NK-92 treated with Interleukin-12 subunit alpha and Interleukin-12 subunit beta, amount 100 ng/mL, for 24 hours (cell line): Measurements from ENCODE around the gene FKBP4.
"Not testable (repeated sequence)": the region's sequence is repeated elsewhere in the genome, so short reads cannot be mapped to it uniquely, and the experiment has no call there.

ENCODE experiments used
- DNase-seq: peaks from one replicate; lab custom pipeline; 2025; lab: John Stamatoyannopoulos, UW

Gene FKBP4

GRCh38 chr12:2794736-2795289, at the start of gene FKBP4:
FKBP4 (plus strand) TSS chr12:2794970; CDS start chr12:2795140, 170 bp downstream.
- DNase-seq: peak; percentile 65

GRCh38 chr12:2745655-2746054, 49.1 kb upstream of the FKBP4 start:
- no peak for DNase-seq

- DNase-seq: no peak
Observed at GRCh38 chr12:2749580-2749979, 45.2 kb upstream of the FKBP4 start.

- DNase-seq: no peak
Observed at GRCh38 chr12:2750185-2750584, 44.6 kb upstream of the FKBP4 start.

DNA sequence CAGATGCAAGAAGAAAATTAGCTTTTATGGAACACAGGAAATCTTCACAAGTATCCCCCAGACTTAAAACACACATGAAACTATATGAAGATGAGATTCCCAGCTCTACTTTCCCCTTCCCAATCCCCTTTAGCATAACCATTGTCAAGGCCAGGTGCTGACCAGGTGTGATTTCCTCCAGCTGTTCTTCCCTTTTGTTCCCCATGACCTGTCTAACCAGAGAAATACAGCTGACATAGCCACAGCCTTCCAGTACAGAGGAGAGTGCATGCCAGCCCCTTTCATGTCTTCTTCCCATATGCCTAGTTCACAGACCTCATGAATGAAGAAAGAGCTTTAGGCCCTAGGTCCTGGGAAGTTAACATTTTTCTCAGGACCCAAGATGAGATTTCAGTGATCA, 43.5 kb upstream of the FKBP4 start:
- no peak for DNase-seq

DNA sequence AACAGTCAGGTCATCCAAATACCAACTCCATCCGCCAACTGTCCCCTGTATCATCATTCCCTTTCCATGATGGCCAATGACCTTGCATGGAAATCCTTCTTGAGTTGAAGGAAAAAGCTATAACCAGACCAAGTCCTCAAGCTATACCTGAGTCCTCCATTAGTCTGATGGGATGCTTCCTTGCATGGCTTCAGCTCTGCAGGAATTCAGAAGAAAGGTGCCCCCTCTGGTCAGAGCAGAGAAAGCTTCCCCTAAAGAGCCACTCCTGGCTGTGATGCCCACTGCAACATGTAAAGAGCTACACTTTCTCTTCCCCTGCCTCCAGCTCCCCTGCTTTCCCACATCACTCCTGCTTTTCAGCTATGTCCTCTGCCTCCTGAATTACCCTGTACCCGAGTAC, 43.1 kb upstream of the FKBP4 start:
- DNase-seq: no peak

- no peak for DNase-seq
Observed at GRCh38 chr12:2752676-2753371, 41.9 kb upstream of the FKBP4 start.

DNA sequence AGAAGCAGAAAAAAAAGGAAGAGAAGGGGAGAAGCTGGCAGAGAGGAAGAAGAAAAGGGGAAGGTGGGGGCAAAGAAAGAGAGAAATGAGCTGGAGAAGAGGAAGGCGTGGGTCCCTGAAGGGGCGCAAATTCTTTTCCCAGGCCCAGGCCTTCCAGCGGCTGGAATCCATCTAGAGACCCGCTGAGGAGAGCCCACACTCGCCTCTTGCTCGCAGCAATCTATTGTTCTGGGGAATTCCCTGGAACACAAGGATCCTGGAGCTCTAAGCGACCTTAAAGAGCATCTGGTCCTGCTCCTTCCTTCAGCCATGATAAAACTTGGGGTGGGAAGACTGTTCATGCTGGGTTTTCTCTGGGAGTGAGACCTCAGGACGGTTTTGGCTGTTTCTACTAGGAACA, 41.2 kb upstream of the FKBP4 start:
- DNase-seq: no peak

DNA sequence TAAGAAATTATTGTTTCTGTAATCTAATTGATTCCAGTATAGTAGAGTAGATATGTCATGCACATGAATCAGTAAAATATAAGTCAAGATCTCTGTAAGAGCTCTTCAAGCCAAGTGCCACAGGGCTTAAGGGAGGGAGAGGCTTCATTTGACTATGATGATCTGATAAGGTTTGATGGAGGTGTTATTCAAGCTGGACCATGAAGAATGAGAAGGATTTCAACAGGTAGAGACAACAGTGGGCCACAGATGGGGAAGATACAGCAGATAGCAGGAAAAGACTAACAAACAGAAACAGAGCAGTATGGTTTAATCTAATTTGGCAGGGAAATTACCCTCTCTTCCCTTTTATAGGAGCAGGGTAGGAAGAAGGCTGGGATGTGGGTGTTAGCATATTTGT, 40.6 kb upstream of the FKBP4 start:
- DNase-seq: no peak

- DNase-seq: no peak
Observed at GRCh38 chr12:2756756-2757155, 38.0 kb upstream of the FKBP4 start.

GRCh38 chr12:2759733-2760132, 35.0 kb upstream of the FKBP4 start:
- DNase-seq: no peak

DNA sequence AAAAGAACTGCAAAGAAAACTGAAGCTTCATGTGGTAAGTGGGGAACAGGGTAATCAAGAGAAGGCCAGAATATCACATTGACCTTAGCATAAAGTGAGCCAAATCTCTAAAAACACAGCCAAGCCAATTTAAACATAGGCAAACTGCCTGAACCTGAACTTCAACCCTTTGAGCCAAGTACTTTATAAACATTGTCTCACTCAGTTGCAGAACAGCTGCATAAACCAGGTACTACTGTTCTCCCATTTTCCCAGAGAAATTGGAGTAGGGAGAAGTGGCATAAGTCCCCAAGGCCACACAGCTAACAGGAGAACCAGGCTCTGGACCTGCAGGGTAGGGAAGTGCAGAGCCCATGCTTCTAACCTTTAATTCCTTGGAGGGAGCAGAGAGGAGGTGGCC, 30.4 kb upstream of the FKBP4 start:
- DNase-seq: no peak

- DNase-seq: no peak
Observed at GRCh38 chr12:2765052-2765451, 29.7 kb upstream of the FKBP4 start.

DNA sequence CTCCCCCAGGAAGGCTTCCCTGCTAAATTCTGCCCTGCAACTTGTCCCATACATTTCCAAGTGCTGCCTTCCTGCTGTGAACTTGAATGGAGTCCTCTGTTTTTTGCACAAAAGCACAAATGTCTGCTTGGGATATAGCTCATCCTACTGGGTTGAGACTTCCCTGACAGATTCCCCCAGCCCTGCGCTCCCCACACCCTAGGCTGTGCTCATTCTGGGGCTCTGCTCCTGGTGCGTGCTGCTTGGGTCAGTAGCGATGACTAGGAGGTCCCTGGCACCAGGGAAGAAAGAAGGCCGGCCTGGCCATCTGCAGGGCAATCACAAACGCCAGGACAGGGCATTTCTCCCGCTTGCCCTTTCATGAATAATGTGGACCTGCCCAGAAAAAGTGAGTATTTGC, 29.2 kb upstream of the FKBP4 start:
- DNase-seq: no peak

GRCh38 chr12:2768224-2768961, 26.4 kb upstream of the FKBP4 start:
- DNase-seq: no peak

GRCh38 chr12:2769866-2770533, 24.8 kb upstream of the FKBP4 start:
- no peak for DNase-seq

GRCh38 chr12:2770544-2770943, 24.2 kb upstream of the FKBP4 start:
- not testable (repeated sequence) for DNase-seq

- no peak for DNase-seq
Observed at GRCh38 chr12:2772370-2772769, 22.4 kb upstream of the FKBP4 start.

DNA sequence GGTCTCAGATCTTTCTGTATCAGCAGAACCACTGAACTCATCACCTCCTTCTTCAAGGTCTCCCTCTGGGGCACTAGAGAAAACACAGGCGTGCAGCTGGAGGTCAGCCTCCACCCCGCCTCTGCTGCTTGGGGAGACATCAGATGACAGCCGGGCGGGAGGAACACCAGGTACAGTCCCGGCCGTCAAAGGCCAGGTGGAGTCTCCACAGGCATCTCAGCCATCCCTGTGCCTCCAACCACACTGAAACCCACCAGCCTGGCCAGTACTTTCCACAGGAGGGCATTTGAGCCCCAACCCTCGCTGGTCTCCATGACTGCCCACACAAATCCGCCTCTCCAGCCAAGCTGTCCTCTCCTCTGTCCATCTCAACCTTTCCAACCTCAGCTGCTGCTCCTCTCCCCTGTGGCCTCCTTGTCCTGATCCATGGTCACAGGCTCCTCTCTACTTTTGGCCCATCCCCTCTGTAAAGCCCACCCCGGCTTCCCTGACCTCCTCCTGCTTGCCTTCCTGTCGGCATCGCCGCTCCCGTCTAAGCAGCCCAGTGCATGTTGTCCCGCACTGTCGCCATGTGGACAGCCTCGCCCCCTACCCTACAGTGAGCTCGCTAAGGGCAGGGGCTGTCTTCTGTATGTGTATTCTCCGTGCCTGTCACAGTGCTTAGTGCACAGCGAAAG, 21.4 kb upstream of the FKBP4 start:
- DNase-seq: no peak

GRCh38 chr12:2775431-2775830, 19.3 kb upstream of the FKBP4 start:
- no peak for DNase-seq

DNA sequence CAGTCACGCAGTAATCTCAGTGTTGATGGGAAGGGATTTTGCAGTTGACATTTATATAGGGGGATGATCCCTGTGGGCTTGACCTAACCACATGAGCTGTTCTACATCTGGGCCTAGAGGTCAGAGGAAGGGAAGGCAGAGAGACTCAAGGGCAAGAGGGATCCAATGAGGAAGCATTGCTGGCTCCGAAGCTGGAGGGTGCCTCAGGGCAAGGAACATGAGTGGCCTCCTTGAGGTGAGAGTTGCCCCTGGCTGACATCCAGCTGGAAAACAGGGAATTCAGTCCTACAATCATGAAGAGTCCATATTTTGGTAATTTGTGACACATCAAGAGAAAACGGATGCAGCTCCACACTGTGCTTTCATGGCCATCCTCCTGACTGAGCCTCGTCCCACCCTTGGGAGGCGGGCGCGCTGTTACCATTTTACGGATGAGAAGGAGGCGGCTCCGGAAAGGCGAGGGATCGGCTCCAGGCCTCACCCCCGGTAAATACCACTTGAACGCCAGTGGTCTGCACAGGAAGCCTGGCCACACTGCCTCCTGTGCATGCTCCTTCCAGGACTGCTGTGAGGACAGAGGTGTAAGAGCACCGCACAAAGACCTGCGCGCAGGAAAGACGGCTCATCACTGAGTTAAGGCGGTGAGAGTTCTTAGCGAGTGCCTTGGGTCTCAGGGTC, 18.5 kb upstream of the FKBP4 start:
- no peak for DNase-seq

DNA sequence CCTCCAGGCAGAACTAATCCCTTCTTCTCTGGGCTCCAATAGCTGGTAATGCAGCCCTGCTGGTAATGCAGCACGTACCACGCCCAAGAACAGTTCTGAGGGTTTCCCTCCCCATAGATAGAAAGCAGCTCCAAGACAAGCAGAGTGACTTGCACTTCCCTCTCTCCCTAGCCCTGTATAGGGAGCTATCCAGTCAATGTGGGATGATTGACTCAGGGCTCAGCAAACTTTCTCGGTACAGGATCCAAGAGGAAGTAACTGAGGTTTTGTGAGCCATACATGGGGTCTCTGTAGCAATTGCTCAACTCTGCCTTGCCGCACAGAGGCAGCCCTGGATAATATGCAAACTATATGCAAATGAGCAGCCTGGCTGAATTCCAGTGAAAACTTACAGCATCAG, 15.5 kb upstream of the FKBP4 start:
- no peak for DNase-seq
